ENCODE measurements around the gene COA1.

Gene COA1

DNA sequence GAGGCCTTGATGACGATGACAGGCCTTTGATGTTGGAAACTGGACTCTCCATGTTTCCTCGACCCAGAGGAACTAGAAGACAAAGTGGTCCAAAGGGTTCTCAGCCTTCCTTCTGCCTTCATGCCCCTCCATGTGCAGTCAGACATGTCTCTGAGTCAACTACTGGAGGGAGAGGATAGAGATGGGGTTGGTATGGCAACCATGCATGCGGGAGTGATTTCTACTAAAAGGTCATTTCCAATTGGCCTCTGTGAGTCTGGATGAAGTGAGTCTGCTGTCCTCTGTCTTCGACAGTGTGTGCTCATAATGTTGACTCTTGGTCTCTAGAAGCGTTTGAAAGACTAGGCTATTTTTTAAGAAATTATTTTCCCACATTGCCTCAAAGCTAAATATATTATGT is 117.2 kb downstream of the COA1 start:
- H3K9me2 ChIP-seq (replicated peaks; ENCODE audit: insufficient read depth, low read length), result no peaks in the 10 kb centered on the region
- no peak overlapping the region for H3K4me2 ChIP-seq (ENCODE audit: low read depth, low read length, poor library complexity, severe bottlenecking)
- H3K9me3 ChIP-seq (ENCODE audit: insufficient read depth, low read length), result no peaks in the 10 kb centered on the region
- peaks cover 83% of the 10 kb centered on the region for H4K20me1 ChIP-seq (ENCODE audit: low read depth, low read length)
- peaks cover 47% of the 10 kb centered on the region for H3F3A ChIP-seq (ENCODE audit: insufficient read depth)
- no peak overlapping the region for H3K9ac ChIP-seq (ENCODE audit: low read length)
- H3K27ac ChIP-seq (ENCODE audit: low read depth, low read length), result no peak overlapping the region
- H3K79me2 ChIP-seq (ENCODE audit: insufficient read depth, low read length), result peaks cover 92% of the 10 kb centered on the region
- no peak overlapping the region for H3K4me3 ChIP-seq (ENCODE audit: insufficient read depth, low read length, poor library complexity, severe bottlenecking)
- H3K36me3 ChIP-seq (ENCODE audit: low read length), result peaks cover 76% of the 10 kb centered on the region
- H2AFZ ChIP-seq (ENCODE audit: low read depth, low read length, severe bottlenecking), result no peak overlapping the region
- no peak for TF ChIP-seq EZH2phosphoT487 (conservative IDR thresholded peaks at IDR 0.05; ENCODE audit: low read length)
- TF ChIP-seq, protein P1, sequence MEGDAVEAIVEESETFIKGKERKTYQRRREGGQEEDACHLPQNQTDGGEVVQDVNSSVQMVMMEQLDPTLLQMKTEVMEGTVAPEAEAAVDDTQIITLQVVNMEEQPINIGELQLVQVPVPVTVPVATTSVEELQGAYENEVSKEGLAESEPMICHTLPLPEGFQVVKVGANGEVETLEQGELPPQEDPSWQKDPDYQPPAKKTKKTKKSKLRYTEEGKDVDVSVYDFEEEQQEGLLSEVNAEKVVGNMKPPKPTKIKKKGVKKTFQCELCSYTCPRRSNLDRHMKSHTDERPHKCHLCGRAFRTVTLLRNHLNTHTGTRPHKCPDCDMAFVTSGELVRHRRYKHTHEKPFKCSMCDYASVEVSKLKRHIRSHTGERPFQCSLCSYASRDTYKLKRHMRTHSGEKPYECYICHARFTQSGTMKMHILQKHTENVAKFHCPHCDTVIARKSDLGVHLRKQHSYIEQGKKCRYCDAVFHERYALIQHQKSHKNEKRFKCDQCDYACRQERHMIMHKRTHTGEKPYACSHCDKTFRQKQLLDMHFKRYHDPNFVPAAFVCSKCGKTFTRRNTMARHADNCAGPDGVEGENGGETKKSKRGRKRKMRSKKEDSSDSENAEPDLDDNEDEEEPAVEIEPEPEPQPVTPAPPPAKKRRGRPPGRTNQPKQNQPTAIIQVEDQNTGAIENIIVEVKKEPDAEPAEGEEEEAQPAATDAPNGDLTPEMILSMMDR (IDR thresholded peaks at IDR 0.05; ENCODE audit: insufficient read depth, low read length, poor library complexity, severe bottlenecking), result no peak
- H3K27me3 ChIP-seq (ENCODE audit: low read length), result no peaks in the 10 kb centered on the region

DNA sequence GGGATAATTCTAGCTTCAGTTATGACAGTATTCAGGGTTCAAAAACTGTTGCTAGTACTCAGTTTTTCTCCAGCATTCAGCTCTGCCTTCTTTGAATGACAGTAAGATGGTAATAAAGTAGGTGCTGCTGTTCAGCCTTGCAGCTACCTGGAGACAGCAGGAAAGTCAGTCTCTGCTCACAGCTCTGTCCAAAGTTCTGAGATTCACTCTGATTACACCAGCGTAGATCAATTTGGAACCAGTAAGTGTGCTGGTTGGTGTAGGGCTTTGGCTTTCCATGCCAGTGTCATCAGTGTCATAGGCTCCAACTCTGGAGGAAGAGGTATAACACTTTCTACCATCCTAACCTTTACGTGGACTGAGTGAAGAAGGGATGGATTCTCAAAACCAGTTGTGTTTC is 120.2 kb downstream of the COA1 start:
- no peak overlapping the region for H3K4me2 ChIP-seq (ENCODE audit: low read depth, low read length, poor library complexity, severe bottlenecking)
- no peaks in the 10 kb centered on the region for H3K9me2 ChIP-seq (replicated peaks; ENCODE audit: insufficient read depth, low read length)
- peaks cover 93% of the 10 kb centered on the region for H3K79me2 ChIP-seq (ENCODE audit: insufficient read depth, low read length)
- no peak overlapping the region for H3K4me3 ChIP-seq (ENCODE audit: insufficient read depth, low read length, poor library complexity, severe bottlenecking)
- peaks cover 78% of the 10 kb centered on the region for H3K36me3 ChIP-seq (ENCODE audit: low read length)
- no peaks in the 10 kb centered on the region for H3K27me3 ChIP-seq (ENCODE audit: low read length)
- H3K27ac ChIP-seq (ENCODE audit: low read depth, low read length), result no peak overlapping the region
- no peak overlapping the region for H2AFZ ChIP-seq (ENCODE audit: low read depth, low read length, severe bottlenecking)
- no peaks in the 10 kb centered on the region for H3K9me3 ChIP-seq (ENCODE audit: insufficient read depth, low read length)
- H3F3A ChIP-seq (ENCODE audit: insufficient read depth), result peaks cover 49% of the 10 kb centered on the region
- H3K9ac ChIP-seq (ENCODE audit: low read length), result no peak overlapping the region
- TF ChIP-seq, protein P1 (IDR thresholded peaks at IDR 0.05; ENCODE audit: insufficient read depth, low read length, poor library complexity, severe bottlenecking), result no peak
- no peak for TF ChIP-seq EZH2phosphoT487 (conservative IDR thresholded peaks at IDR 0.05; ENCODE audit: low read length)
- H4K20me1 ChIP-seq (ENCODE audit: low read depth, low read length), result peaks cover 81% of the 10 kb centered on the region

DNA sequence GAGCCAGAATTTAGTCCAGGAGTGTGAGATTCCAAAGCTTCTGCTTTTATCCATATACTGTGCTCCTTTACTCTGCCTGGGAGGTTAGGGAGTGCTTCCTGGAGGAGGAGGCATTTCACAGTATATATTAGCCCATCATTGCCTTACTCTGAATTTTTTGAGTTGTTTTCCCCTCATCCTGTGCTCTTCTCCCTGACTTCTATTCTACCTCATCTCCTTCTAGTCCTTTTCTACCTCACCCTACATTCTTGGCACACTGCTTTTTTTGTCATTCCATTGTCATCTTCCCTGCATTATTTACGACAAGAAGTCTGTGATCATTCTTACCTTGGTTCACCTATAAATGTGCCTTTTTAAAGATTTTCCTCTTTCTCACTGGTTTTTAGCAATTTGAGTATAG is 125.1 kb downstream of the COA1 start:
- Histone ChIP-seq H3K9ac (ENCODE audit: low read length) (no peak overlapping the region), H3K9me3 (ENCODE audit: insufficient read depth, low read length) (no peaks in the 10 kb centered on the region), H3K36me3 (ENCODE audit: low read length) (peaks cover 89% of the 10 kb centered on the region), H3K27ac (ENCODE audit: low read depth, low read length) (peak overlapping the region; percentile 1; the same call in 1 of the 2 replicates), H3K79me2 (ENCODE audit: insufficient read depth, low read length) (peaks cover 100% of the 10 kb centered on the region), H3K4me2 (ENCODE audit: low read depth, low read length, poor library complexity, severe bottlenecking) (no peak overlapping the region), H3K27me3 (ENCODE audit: low read length) (no peaks in the 10 kb centered on the region), H3K4me3 (ENCODE audit: insufficient read depth, low read length, poor library complexity, severe bottlenecking) (no peak overlapping the region), H4K20me1 (ENCODE audit: low read depth, low read length) (peaks cover 90% of the 10 kb centered on the region), H3K9me2 (replicated peaks; ENCODE audit: insufficient read depth, low read length) (no peaks in the 10 kb centered on the region), H3F3A (ENCODE audit: insufficient read depth) (peaks cover 66% of the 10 kb centered on the region), H2AFZ (ENCODE audit: low read depth, low read length, severe bottlenecking) (no peak overlapping the region)
- TF ChIP-seq EZH2phosphoT487 (conservative IDR thresholded peaks at IDR 0.05; ENCODE audit: low read length), result no peak
- TF ChIP-seq, protein P1 (IDR thresholded peaks at IDR 0.05; ENCODE audit: insufficient read depth, low read length, poor library complexity, severe bottlenecking), result no peak

Data from SU-DHL-6 (cell line).